Sigmoid colon (tissue), 4 donors: Measurements from ENCODE around the gene GTF2I.

Source experiments
- CTCF ChIP-seq, 4 experiments: fragments of 450-650 bp in 3 of 4; fragments of 200-600 bp in 1 of 4; IDR thresholded peaks; one replicate each; pipeline ENCODE4 v1.5.1; 2016 to 2019; ENCODE audit warnings: antibody characterized with exemption in 4 of 4, mild to moderate bottlenecking in 3 of 4, moderate library complexity in 2 of 4
- EP300 ChIP-seq, 4 donors: sonication (generic); formaldehyde crosslinking; IDR thresholded peaks; one replicate each; pipeline ENCODE4 v1.6.1; 2017; ENCODE audit warnings: antibody characterized with exemption in 4 of 4
- POLR2A ChIP-seq, 2 donors: fragments of 450-650 bp; IDR thresholded peaks; one replicate each; pipeline ENCODE4 v1.6.1; 2016; ENCODE audit warnings: antibody characterized with exemption in 2 of 2, mild to moderate bottlenecking in 2 of 2, moderate library complexity in 2 of 2
- POLR2AphosphoS5 ChIP-seq, 4 donors: sonication (generic); formaldehyde crosslinking; IDR thresholded peaks; one replicate each; pipeline ENCODE4 v1.6.1; 2017; ENCODE audit warnings: antibody characterized with exemption in 4 of 4

DNA sequence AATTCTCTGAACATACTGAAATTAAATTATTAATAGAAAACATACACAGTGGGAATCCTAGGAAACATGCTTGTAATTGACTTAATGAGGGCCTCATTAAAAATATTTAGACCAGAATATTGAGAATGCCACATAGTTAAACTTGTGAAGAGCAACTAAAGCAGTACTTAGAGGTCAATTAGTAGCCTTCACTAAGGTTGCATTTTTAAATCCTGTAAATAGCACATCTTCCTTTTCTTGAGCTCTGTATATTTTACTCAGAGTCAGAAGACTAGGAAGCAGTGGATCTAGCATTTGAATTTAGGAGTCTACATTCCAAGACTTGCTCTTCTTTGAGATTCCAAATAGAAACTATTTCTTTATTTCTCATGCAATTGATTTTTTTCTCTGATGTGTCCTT is 56.0 kb downstream of the GTF2I start:
- TF ChIP-seq CTCF (IDR thresholded peaks at IDR 0.05) (no peak), POLR2AphosphoS5 (IDR thresholded peaks at IDR 0.05) (no peak), POLR2A (IDR thresholded peaks at IDR 0.05) (no peak), EP300 (IDR thresholded peaks at IDR 0.05) (no peak)
